Measurements from ENCODE around the gene SAMD4B. TPM values are rescaled to one million over a fixed set of nuclear protein-coding genes. Genes with fewer than 3 reads are reported as not detected.
A peak's percentile ranks its signal among the peaks of the same experiment; 100 is the strongest.

Gene SAMD4B
- total RNA-seq, 1 experiment from 2014 or later, result 163 TPM

DNA sequence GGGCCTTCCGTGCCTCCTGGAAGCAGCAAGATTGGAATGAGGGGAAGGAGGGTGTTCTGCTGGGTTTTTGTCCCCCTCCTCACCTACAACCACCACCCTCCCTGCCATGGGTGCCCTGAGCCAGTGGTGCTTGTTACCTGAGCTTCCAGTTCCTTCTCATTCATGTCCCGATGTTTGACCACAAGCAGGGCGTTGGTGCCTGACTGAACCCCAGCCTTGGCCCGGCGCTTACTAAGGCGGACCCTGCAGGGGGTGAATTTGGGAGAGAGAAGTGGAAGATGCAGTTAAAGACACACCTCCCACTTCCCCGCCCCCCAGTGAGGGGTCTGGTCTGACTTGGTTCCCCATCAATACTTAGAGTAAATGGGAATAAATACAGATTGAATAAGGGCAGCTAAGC is 44.3 kb downstream of the SAMD4B start:
- ChIA-PET CTCF (no interaction called here), POLR2A (ENCODE audit: unreplicated experiment) (interaction anchor here (0.6 kb wide), 1 partner anchor 44 kb away, joined by 5 read pairs; no protein-coding TSS in a partner anchor)
- BruUV-seq (replicated peaks), result no TSS peak
- H3K27ac ChIP-seq, result no peak overlapping the region
- no peak overlapping the region for H3K4me2 ChIP-seq
- H3K4me3 ChIP-seq, result no peak overlapping the region
- H3K27me3 ChIP-seq (ENCODE audit: insufficient read depth, low read depth), result no peaks in the 10 kb centered on the region
- no peaks in the 10 kb centered on the region for H4K20me1 ChIP-seq (ENCODE audit: insufficient read depth)
- H3K9me2 ChIP-seq (ENCODE audit: insufficient read depth), result no peaks in the 10 kb centered on the region
- H3K9me3 ChIP-seq (ENCODE audit: insufficient read depth, low read depth), result no peaks in the 10 kb centered on the region
- H2AFZ ChIP-seq, result no peak overlapping the region
- peaks cover 38% of the 10 kb centered on the region for H3F3A ChIP-seq (ENCODE audit: insufficient read depth, low read depth)
- H3K79me2 ChIP-seq (ENCODE audit: low read depth), result peaks cover 16% of the 10 kb centered on the region
- H3K4me1 ChIP-seq (replicated peaks; ENCODE audit: insufficient read depth), result peaks cover 7% of the 10 kb centered on the region
- H3K36me3 ChIP-seq (ENCODE audit: low read depth), result 0 out of 2 replicates have a peak, but pooled peaks cover 7% of the 10 kb centered on the region
- no peak for TF ChIP-seq EZH2 (IDR thresholded peaks at IDR 0.05; ENCODE audit: low read depth)
- TF ChIP-seq, protein P1, sequence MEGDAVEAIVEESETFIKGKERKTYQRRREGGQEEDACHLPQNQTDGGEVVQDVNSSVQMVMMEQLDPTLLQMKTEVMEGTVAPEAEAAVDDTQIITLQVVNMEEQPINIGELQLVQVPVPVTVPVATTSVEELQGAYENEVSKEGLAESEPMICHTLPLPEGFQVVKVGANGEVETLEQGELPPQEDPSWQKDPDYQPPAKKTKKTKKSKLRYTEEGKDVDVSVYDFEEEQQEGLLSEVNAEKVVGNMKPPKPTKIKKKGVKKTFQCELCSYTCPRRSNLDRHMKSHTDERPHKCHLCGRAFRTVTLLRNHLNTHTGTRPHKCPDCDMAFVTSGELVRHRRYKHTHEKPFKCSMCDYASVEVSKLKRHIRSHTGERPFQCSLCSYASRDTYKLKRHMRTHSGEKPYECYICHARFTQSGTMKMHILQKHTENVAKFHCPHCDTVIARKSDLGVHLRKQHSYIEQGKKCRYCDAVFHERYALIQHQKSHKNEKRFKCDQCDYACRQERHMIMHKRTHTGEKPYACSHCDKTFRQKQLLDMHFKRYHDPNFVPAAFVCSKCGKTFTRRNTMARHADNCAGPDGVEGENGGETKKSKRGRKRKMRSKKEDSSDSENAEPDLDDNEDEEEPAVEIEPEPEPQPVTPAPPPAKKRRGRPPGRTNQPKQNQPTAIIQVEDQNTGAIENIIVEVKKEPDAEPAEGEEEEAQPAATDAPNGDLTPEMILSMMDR (conservative IDR thresholded peaks at IDR 0.05), result no peak
- DNase-seq, result no peak
- intact Hi-C loops (cut with micrococcal nuclease; ENCODE audit: unreplicated experiment), result no loop called here

DNA sequence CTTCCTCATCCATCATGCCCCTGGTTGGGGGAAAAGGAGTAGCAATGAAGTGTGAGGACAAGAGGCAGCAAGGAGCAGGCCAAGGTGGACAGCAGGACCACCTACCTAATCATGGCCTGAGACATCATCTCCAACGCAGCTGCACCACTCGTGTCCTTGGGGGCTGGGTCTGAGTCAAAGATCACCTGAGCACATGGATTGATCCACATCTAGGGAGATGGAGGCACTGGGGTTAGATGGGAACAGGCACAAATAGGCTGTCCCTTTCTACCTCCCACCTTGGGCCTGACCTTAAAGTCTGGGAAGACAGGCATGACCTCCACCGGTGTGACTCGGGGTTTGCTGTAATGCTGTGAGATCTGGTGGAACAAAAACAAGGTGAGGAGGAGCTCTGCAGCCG is 46.4 kb downstream of the SAMD4B start:
- ChIA-PET CTCF (no interaction called here), POLR2A (ENCODE audit: unreplicated experiment) (no interaction called here)
- Histone ChIP-seq H3K27ac (no peak overlapping the region), H3K4me1 (replicated peaks; ENCODE audit: insufficient read depth) (peaks cover 14% of the 10 kb centered on the region), H3K79me2 (ENCODE audit: low read depth) (peaks cover 28% of the 10 kb centered on the region), H3K36me3 (ENCODE audit: low read depth) (0 out of 2 replicates have a peak, but pooled peaks cover 7% of the 10 kb centered on the region), H3K9me2 (ENCODE audit: insufficient read depth) (no peaks in the 10 kb centered on the region), H3K9me3 (ENCODE audit: insufficient read depth, low read depth) (no peaks in the 10 kb centered on the region), H3K27me3 (ENCODE audit: insufficient read depth, low read depth) (no peaks in the 10 kb centered on the region), H3F3A (ENCODE audit: insufficient read depth, low read depth) (peaks cover 44% of the 10 kb centered on the region), H4K20me1 (ENCODE audit: insufficient read depth) (no peaks in the 10 kb centered on the region), H3K4me3 (no peak overlapping the region), H3K4me2 (no peak overlapping the region), H2AFZ (no peak overlapping the region)
- no peak for TF ChIP-seq EZH2 (IDR thresholded peaks at IDR 0.05; ENCODE audit: low read depth)
- TF ChIP-seq, protein P1 (conservative IDR thresholded peaks at IDR 0.05), result no peak
- BruUV-seq (replicated peaks), result no TSS peak
- intact Hi-C loops (cut with micrococcal nuclease; ENCODE audit: unreplicated experiment), result no loop called here
- DNase-seq, result no peak

DNA sequence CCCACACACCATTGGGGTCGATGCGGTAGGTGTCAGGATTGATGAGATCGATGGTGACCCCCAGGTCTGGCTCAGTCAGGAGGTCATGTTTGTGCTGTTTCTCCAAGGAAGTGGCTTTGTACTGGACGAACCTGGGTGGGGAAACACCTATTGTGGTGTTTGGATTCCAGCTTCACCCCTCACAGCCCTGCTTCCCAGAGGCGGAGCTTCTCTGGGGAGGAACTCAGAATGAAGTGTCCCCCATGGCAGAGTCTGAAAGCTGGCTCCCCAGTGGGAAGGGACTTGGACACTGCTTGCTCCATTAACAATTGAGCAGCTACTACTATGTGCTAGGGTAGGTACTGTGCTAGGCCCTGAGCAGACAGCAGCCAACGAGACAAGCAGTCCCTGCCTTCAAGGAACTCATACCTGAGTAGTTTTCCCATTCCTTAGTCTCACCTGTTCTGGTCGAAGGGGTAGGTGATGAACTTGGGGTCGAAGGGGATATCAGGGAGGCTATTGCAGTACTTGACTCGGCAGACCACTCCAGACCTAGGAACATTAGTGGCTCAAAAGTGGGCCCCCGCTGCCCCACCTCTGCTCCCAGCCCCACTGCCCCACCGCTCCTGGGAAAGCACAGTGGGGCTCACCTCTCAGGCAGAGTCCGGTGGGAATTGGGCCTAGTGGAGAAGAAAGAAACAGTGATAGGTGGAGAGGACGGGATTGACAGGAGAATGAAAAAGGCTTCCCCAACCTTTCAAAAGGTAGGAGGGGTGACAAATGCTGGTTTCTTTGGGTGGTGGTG is 47.6 kb downstream of the SAMD4B start:
- Histone ChIP-seq H3K4me2 (peak overlapping the region; percentile 97), H2AFZ (no peak overlapping the region), H3K4me3 (peak overlapping the region; percentile 97), H3K9me3 (ENCODE audit: insufficient read depth, low read depth) (no peaks in the 10 kb centered on the region), H3K79me2 (ENCODE audit: low read depth) (peaks cover 28% of the 10 kb centered on the region), H3K27me3 (ENCODE audit: insufficient read depth, low read depth) (no peaks in the 10 kb centered on the region), H3K9me2 (ENCODE audit: insufficient read depth) (no peaks in the 10 kb centered on the region), H3K36me3 (ENCODE audit: low read depth) (no peaks in the 10 kb centered on the region), H4K20me1 (ENCODE audit: insufficient read depth) (no peaks in the 10 kb centered on the region), H3F3A (ENCODE audit: insufficient read depth, low read depth) (peaks cover 44% of the 10 kb centered on the region), H3K27ac (peak overlapping the region; percentile 86), H3K4me1 (replicated peaks; ENCODE audit: insufficient read depth) (peaks cover 14% of the 10 kb centered on the region)
- intact Hi-C loops (cut with micrococcal nuclease; ENCODE audit: unreplicated experiment), result loop anchor here (5.0 kb wide), 1 partner anchor 57 kb away; the partner anchor contains the start of gene SUPT5H
- TF ChIP-seq, protein P1 (conservative IDR thresholded peaks at IDR 0.05), result no peak
- no peak for TF ChIP-seq EZH2 (IDR thresholded peaks at IDR 0.05; ENCODE audit: low read depth)
- POLR2A ChIA-PET (ENCODE audit: unreplicated experiment), result interaction anchor here (0.5 kb wide), 1 partner anchor 12 kb away, joined by 4 read pairs; no protein-coding TSS in a partner anchor
- CTCF ChIA-PET, result interaction anchor here (0.6 kb wide), 1 partner anchor 987 kb away, joined by 6 read pairs; no protein-coding TSS in a partner anchor
- no TSS peak for BruUV-seq (replicated peaks)
- no peak for DNase-seq
